Fibroblast of the aortic adventitia (primary cell): ENCODE results near the gene ARHGAP26. TPM values are rescaled to one million over a fixed set of nuclear protein-coding genes. Genes with fewer than 3 reads are reported as not detected.

Experiments
- DNase-seq: peaks from one replicate; pipeline ENCODE4 v3.0.0-alpha.2; 2010; ENCODE audit warnings: low read depth
- H3K4me3 ChIP-seq: 2 replicates; pipeline ENCODE4 v1.5.1; 2011; ENCODE audit warnings: low read depth, mild to moderate bottlenecking, control low read depth, low read length, moderate library complexity
- total RNA-seq: library from RNA; depleted of rRNA; stranded (reverse); fragments of >200 nt; gene quantifications from 2 replicates; pipeline ENCODE4 v1.2.3, GENCODE V29; 2012; ENCODE audit warnings: low replicate concordance
- TF ChIP-seq, protein P1 (sequence below): IDR thresholded peaks from 2 replicates; pipeline ENCODE4 v1.5.1; 2011; ENCODE audit warnings: mild to moderate bottlenecking, low read length, control low read depth, inconsistent platforms; ENCODE audit not compliant: insufficient read depth

ARHGAP26 gene
- total RNA-seq, 1 donor, result 9.0 TPM

- DNase-seq, result no peak
- H3K4me3 ChIP-seq, result no peak overlapping the region
- TF ChIP-seq, protein P1, sequence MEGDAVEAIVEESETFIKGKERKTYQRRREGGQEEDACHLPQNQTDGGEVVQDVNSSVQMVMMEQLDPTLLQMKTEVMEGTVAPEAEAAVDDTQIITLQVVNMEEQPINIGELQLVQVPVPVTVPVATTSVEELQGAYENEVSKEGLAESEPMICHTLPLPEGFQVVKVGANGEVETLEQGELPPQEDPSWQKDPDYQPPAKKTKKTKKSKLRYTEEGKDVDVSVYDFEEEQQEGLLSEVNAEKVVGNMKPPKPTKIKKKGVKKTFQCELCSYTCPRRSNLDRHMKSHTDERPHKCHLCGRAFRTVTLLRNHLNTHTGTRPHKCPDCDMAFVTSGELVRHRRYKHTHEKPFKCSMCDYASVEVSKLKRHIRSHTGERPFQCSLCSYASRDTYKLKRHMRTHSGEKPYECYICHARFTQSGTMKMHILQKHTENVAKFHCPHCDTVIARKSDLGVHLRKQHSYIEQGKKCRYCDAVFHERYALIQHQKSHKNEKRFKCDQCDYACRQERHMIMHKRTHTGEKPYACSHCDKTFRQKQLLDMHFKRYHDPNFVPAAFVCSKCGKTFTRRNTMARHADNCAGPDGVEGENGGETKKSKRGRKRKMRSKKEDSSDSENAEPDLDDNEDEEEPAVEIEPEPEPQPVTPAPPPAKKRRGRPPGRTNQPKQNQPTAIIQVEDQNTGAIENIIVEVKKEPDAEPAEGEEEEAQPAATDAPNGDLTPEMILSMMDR, result no peak
Measured at GRCh38 chr5:143052967-143053682, 282.9 kb downstream of the ARHGAP26 start.

DNA sequence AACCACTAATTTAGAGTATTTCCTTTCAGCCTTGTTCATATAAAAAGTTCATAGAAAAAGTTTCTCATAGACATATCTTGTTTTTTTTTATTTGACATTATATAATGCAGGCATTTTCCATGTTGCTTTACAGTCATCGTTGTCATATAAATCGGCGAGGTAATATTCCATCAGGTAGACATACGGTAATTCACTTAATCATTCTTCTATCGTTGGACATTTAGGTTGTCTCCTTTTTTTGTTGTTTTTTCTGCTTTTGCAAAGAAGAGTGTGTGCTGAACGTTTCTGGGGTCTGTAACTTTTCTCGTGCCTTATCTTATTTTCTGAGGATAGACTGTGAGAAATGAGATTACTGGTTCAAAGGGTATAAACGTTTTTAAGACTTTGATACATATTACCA, 283.6 kb downstream of the ARHGAP26 start:
- no peak for DNase-seq
- no peak overlapping the region for H3K4me3 ChIP-seq
- TF ChIP-seq, protein P1, result no peak

- H3K4me3 ChIP-seq, result no peak overlapping the region
- no peak for DNase-seq
- TF ChIP-seq, protein P1, result no peak
Measured at GRCh38 chr5:143054480-143054941, 284.3 kb downstream of the ARHGAP26 start.

GRCh38 chr5:143055596-143056338, 285.6 kb downstream of the ARHGAP26 start:
- DNase-seq, result no peak
- H3K4me3 ChIP-seq, result no peak overlapping the region
- TF ChIP-seq, protein P1, result no peak

- H3K4me3 ChIP-seq, result no peak overlapping the region
- no peak for DNase-seq
- TF ChIP-seq, protein P1, result no peak
Measured at GRCh38 chr5:143056339-143056704, 286.1 kb downstream of the ARHGAP26 start.

GRCh38 chr5:143056792-143057579, 286.8 kb downstream of the ARHGAP26 start:
- no peak for DNase-seq
- no peak overlapping the region for H3K4me3 ChIP-seq
- TF ChIP-seq, protein P1, result no peak
